Activated CD8-positive, alpha-beta memory T cell treated with anti-CD3 and anti-CD28 coated beads, Interleukin-2, amount 50 U/mL, for 4 hours (primary cell): ENCODE results near the gene PRIMA1.

Source experiments
- DNase-seq: peaks from one replicate; pipeline ENCODE4 v3.0.0-alpha.2; 2020

Gene PRIMA1

DNA sequence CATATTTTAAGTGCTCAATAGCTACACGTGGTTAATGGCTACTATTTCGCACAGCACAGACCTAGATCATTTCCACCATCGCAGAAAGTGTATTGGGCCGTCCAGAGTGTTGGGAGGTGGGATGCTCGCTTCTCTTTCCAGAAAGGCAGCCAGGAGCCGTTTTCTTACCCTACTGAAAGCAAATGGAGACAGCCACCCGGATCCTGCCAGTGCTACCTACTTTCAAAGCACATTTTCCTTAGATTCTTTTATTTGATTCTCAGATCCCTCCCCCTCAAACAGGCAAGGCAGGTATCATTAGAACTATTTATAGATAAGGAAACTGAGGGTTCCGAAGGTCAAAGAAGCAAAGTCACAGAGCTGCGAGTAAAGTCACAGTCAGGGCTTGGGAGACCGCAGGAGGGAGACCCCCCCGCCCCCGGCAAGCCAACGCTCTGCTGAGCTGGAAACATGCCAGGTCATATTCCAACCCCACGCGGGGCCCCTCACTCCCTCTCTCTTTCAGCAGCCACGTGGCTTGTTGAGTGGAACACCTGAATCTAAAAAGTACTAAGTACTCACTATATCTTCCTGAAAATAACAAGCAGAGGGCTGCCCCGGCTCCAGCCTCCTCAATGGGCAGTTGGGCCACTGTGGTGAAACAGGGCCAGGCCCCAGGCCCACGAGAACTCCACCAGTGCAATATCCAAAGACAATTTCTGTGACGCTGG is 36.2 kb downstream of the PRIMA1 start:
- no peak for DNase-seq

- DNase-seq, result no peak
Observed at GRCh38 chr14:93749076-93749420, 39.2 kb downstream of the PRIMA1 start.

DNA sequence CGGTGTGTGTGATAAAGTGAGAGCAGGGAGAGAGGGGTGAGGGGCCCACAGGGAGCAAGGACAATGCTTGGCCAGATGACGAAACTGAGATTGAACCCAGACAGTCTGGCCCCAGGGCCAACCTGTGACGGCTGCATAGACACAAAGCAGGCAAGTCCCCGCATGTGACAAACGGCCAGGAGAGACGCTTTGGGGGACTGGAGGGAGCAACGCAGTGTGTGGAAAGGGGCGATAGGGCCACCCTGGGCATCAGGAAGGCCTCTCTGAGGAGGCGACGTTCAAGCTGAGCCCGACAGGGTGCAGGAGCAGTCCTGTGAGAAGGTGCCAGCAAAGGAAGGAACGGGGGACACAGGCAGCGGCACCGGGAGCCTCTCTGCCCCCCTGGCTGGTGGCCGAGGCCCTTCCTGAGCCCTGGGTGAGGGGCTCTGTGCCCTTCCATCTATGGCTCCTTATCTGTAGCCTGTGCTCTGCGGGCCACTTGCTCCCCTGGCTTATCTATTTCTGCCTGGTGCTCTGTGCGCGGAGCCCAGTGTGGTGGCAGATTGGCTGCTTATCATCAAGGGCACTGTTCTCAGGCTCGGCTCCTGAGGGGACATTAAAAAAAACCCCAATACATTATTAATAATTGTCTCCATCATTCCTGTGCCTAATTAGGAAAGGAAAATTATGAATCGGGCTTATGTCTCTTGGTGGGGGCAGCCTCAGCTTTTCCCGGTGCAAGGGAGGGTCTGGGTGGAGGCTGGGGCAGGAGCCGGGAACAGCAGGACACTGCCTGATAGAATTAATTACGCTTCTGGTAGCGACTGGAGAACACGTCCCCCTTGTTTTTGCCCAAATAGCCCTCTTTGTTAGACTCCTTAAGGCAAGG is 39.8 kb downstream of the PRIMA1 start:
- DNase-seq, result no peak

- no peak for DNase-seq
Observed at GRCh38 chr14:93747560-93747959, 40.7 kb downstream of the PRIMA1 start.

DNA sequence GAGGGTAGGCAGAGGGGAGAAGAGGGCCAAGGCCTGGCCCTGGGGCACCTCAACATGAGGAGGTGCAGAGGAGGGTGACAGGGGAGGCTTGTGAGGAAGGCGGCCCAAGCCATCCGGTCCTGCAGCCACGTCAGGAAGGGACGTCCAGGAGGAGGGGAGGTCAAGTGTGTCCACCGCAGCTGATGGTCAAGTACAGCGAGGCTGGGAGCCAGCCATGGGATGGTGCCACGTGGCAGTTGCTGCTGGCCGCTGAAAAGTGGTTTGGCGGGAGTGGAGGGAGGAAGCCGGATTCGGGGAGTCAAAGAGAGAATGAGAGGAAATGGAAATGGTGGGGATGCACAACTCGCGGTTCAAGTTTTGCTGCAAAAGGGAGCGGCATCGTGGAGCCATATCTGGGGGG is 41.2 kb downstream of the PRIMA1 start:
- no peak for DNase-seq

GRCh38 chr14:93745603-93746273 is 42.5 kb downstream of the PRIMA1 start:
- no peak for DNase-seq

DNA sequence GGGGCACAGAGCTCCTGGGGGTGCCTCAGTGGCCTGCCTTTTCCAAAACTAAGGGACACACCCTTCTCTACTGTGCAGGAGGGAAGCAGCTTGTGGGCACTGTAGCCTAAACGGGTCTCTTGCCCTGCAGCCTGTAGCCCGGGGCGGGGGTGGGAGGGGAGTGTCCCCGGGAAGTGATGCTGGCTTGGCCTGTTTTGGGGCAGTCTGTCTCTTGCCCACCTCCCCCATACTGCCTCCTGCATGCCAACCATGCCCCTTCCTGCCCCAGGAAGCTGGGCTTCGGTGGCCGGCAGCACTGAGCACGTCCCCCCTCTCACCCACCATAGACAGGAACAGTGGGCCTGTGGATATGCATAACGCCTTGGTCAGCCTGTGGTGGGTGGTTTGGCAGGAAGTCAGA is 43.4 kb downstream of the PRIMA1 start:
- no peak for DNase-seq

- no peak for DNase-seq
Observed at GRCh38 chr14:93744176-93744575, 44.1 kb downstream of the PRIMA1 start.

DNA sequence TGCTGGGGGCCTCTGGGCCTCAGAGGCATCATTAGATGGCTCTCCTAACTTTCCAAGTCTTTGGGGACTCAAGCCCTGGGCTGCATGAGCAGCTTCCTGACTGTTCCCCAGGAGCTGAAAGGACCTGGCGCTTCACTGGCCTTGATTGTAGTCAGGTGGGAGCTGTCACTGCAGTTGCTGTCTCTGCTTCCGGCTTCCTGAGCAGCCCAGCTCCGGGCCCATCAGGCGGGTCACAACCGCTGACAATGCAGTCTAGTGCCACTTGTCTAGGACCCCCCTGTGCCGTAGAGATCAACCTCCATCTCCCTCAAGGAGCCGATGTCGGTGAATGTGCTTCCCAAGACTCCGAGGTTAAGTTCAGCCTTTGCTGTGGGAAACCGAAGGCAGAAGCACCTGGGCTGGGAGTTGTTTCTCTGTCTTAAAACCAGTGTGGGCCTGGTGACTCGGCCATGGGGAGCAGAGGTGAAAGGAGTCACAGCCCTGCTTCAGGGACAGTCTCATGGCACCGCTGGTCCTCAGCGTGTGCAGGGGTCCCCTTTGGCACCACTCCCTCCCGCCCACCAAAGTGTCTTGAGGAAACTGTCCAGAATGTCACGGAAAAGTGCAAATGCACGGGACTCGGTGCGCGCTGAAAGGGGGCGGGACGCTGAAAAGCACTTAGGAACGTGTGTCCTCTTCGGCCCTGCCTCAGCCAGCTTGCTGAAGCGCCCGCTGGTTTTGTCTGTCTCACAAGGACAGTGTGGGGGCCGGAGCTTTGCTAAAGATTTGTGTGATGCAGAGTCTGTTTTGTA is 44.8 kb downstream of the PRIMA1 start:
- DNase-seq, result no peak

DNA sequence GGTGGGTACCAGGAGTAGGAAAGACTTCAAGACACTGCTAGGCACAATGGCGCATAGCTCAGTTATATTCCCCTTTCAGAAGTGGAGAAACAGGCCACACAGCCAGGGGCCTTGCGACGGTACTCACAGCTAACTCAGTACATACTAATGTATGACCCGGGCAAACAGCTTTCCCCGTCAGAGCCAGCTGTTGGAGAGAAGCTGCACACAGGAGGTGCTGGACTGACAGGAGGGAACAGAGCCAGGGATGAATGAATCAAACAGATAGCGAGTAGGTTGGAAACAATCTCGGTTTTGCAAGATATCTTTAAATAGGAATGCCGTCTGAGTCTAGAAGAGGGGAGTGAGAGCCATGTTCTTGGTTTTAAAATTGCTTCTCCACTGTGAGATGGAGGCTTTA is 45.5 kb downstream of the PRIMA1 start:
- no peak for DNase-seq

DNA sequence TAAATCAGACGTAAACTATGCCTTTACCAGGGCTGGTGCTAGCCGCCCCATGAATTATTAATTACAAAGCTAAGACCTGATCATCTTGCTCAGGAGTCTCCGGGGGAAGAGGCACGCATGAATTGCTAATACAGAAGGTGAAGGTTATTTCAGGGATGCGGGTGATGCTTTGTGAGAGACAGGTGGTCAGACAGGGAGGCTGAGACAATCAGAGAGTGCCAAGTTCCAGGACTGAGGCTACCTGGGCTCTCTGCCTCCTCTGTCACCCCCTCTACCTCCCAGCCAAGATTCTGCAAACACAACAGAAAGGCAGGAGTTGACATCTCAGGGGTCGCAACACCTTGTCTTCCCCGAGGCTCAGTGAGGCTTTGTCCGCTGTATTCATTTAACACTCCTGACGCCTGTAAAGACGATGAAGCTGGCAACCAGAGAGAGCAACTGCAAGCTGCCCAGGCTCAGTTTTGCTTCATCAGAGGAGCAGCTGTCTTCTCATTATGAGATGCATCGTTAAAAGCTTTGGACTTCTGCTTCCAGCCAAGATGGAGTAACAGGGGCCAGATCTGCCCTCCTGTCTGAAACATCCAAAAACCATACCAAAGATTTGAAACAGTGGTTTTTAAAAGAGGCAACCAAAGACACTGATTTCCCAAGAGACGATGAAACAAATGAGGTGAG is 46.6 kb downstream of the PRIMA1 start:
- DNase-seq, result no peak

GRCh38 chr14:93737634-93738033 is 50.7 kb downstream of the PRIMA1 start:
- DNase-seq, result no peak

DNA sequence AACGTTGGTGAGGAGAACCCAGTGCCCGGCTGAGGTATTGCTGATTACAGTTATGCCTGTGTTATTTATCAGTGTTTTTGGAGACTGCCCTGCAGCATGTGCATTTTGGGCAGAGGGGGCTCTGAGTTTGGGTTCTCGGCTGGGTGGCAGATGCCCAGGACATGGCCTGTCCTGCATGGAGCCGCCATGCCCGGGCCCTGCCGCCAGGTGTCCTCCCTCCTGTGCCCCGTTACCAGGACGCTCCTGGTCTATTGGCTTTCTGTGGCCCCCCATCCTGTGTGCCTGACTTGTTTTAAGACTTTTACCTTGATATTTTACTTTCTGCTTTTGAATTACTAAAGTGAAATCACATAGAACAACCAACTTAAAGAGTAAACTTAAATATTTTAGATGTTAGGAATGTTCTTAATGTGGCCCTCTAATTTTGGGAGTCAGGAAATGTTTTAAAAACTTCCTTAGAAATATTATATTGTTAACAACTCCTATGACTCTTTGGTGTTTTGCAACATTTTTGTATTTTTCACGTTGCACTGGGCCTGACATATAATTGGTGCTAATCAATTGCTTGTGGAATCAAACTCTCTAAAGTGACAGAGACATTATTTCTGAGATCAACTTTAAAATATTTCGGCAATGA is 51.8 kb downstream of the PRIMA1 start:
- no peak for DNase-seq

GRCh38 chr14:93735206-93735605 is 53.1 kb downstream of the PRIMA1 start:
- no peak for DNase-seq

DNA sequence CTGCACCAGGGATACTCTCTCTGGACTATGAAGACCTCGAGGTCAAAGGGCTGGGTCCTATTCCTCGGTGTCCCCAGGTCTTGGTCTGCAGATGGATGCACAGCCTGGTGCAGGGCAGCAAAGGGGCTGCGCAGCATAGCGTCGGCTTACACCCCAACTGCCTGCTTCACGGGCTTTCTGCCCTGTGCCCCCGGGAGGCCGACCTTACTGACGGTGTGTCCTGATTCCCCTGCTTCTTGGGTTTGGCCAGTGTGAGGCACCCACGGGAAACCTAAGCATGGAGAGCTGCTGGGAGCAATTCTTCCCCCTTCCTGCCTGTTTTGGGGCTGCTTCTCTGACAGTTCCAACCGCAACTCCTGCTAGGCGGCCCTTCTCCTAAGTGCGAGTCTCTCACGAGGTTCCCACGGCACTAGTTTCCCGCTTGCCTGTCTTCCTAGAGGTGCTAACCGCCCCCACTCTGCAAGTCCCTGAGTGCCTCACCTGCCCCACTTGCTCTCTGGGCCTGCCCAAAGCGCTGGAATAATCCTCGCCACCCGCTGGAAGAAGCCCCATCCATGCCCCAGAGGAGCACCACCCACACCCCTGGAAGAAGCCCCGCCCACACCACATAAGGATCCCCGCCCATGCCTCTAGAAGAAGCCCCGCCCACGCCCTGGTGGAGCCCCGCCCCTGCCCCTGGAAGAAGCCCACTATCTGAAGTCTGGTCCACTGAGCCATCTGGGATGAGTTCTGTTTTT is 54.0 kb downstream of the PRIMA1 start:
- DNase-seq, result no peak

DNA sequence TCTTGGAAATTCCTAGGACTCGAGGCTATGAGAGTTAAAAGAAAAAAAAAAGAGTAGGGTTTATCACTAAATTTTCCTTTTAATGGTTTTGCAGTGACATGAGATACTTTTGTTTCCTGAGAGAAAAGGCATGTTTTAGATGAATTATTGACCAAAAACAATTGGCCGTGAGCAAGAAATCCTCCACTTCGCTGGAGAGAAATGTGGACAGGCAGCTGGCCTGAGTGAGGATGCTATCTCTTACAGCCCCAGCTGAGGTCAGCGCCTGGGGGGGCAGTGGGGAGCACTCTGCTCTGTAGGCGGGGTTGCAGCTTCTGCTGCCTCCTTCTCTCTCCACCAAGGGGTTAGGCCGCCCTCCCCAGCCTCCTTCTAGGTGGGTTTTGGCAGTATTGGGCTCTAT is 54.7 kb downstream of the PRIMA1 start:
- DNase-seq, result no peak

- no peak for DNase-seq
Observed at GRCh38 chr14:93733231-93733630, 55.1 kb downstream of the PRIMA1 start.

- no peak for DNase-seq
Observed at GRCh38 chr14:93732524-93732923, 55.8 kb downstream of the PRIMA1 start.

DNA sequence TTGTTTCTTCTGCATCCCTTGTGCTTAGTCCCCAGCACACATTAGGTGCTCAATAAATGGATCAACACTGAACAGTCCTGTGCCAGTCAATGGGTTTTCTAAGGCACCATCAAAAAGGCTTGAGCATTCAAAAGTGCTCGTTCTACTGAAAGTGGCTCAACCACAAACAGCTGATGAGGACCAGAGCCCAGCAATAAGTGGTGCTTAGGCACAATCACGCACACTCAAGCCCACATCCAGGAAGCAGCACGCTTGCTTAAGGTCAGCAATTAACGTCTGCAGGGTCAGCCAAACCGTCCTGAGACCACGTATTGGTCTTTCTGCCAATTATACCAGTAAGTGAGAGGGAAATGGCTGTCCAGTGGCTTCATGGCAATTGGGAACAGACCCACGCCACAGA is 56.5 kb downstream of the PRIMA1 start:
- DNase-seq, result no peak

- DNase-seq, result no peak
Observed at GRCh38 chr14:93729993-93730392, 58.3 kb downstream of the PRIMA1 start.

- no peak for DNase-seq
Observed at GRCh38 chr14:93728651-93729016, 59.7 kb downstream of the PRIMA1 start.
